Measurements from ENCODE around the gene FRMD8. TPM values are rescaled to one million over a fixed set of nuclear protein-coding genes. Genes with fewer than 3 reads are reported as not detected.
A peak's percentile ranks its signal among the peaks of the same experiment; 100 is the strongest.

FRMD8 gene
- total and polyA plus RNA-seq, 9 of the 15 experiments (the other 6 are each of a cell fraction or from before 2014, with no cell fraction given) = 4.5 to 54.5 (median 15.8) TPM

DNA sequence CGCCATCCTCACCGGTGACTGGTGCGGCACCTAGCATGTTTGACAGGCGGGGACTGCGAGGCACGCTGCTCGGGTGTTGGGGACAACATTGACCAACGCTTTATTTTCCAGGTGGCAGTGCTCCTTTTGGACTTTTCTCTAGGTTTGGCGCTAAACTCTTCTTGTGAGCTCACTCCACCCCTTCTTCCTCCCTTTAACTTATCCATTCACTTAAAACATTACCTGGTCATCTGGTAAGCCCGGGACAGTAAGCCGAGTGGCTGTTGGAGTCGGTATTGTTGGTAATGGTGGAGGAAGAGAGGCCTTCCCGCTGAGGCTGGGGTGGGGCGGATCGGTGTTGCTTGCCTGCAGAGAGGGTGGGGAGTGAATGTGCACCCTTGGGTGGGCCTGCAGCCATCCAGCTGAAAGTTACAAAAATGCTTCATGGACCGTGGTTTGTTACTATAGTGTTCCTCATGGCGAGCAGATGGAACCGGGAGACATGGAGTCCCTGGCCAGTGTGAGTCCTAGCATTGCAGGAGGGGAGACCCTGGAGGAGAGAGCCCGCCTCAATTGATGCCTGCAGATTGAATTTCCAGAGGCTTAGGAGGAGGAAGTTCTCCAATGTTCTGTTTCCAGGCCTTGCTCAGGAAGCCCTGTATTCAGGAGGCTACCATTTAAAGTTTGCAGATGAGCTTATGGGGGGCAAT lies 37.2 kb downstream of the FRMD8 start (continued):
- no peak for TF ChIP-seq ZNF696 (CRISPR knock-in tag; conservative IDR thresholded peaks at IDR 0.05)
- TF ChIP-seq PTBP1 (IDR thresholded peaks at IDR 0.05; ENCODE audit: low read depth, low read length) = no peak
- peak; percentile 67; the same call in 1 of the 2 replicates for TF ChIP-seq BRD4 (IDR thresholded peaks at IDR 0.05)
- TF ChIP-seq, protein P1, sequence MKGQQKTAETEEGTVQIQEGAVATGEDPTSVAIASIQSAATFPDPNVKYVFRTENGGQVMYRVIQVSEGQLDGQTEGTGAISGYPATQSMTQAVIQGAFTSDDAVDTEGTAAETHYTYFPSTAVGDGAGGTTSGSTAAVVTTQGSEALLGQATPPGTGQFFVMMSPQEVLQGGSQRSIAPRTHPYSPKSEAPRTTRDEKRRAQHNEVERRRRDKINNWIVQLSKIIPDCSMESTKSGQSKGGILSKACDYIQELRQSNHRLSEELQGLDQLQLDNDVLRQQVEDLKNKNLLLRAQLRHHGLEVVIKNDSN (CRISPR knock-in tag; IDR thresholded peaks at IDR 0.05) = peak; percentile 38; the same call in 1 of the 2 replicates
- TF ChIP-seq CCNT2 (IDR thresholded peaks at IDR 0.05; ENCODE audit: borderline replicate concordance, extremely low read depth, insufficient read length, low read depth, low read length) = no peak
- TF ChIP-seq POU5F1 (IDR thresholded peaks at IDR 0.05; ENCODE audit: borderline replicate concordance, low read depth, low read length, partially characterized antibody) = no peak
- no peak for TF ChIP-seq MXI1 (IDR thresholded peaks at IDR 0.05; ENCODE audit: low read depth, low read length)
- TF ChIP-seq, protein P2, sequence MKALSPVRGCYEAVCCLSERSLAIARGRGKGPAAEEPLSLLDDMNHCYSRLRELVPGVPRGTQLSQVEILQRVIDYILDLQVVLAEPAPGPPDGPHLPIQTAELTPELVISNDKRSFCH (CRISPR knock-in tag; IDR thresholded peaks at IDR 0.05) = no peak
- TF ChIP-seq, protein P2 (tag; IDR thresholded peaks at IDR 0.05) = no peak

Measured in K562 (cell line).